GM23338 (cell line): ENCODE data around the gene VGLL4. TPM values are rescaled to one million over a fixed set of nuclear protein-coding genes. Genes with fewer than 3 reads are reported as not detected.

Experiments used
- ATAC-seq: fragments of 200-7000 bp; cut with Tn5 transposase; 3 replicates; pipeline ENCODE4 v1.9.1; 2020
- DNase-seq: peaks from one replicate; pipeline ENCODE4 v3.0.0-alpha.2; 2015; ENCODE audit warnings: low spot score
- H2AFZ ChIP-seq: fragments of 200-600 bp; sonication (generic); 2 replicates; pipeline ENCODE4 v1.8.0; 2016; ENCODE audit warnings: antibody characterized with exemption, mild to moderate bottlenecking, moderate library complexity
- H3F3A ChIP-seq: fragments of 200-600 bp; sonication (generic); replicated peaks from 2 replicates; pipeline ENCODE4 v1.8.0; 2017; ENCODE audit warnings: antibody characterized with exemption, mixed run types, low read depth
- H3K27ac ChIP-seq: fragments of 200-600 bp; sonication (generic); 2 replicates; pipeline ENCODE4 v1.6.1; 2016; ENCODE audit warnings: low read depth
- H3K27me3 ChIP-seq: fragments of 200-600 bp; sonication (generic); 2 replicates; pipeline ENCODE4 v1.8.0; 2016; ENCODE audit warnings: mild to moderate bottlenecking, mixed run types, moderate library complexity; ENCODE audit not compliant: insufficient read depth
- H3K36me3 ChIP-seq: fragments of 200-600 bp; sonication (generic); 2 replicates; pipeline ENCODE4 v1.8.0; 2016; ENCODE audit warnings: mild to moderate bottlenecking; ENCODE audit not compliant: insufficient read depth
- H3K4me1 ChIP-seq: fragments of 200-600 bp; sonication (generic); 2 replicates; pipeline ENCODE4 v1.8.0; 2016; ENCODE audit warnings: mild to moderate bottlenecking, moderate library complexity; ENCODE audit not compliant: insufficient read depth
- H3K4me2 ChIP-seq: fragments of 200-600 bp; sonication (generic); 2 replicates; pipeline ENCODE4 v1.7.1; 2017; ENCODE audit warnings: mixed run types
- H3K4me3 ChIP-seq: fragments of 200-600 bp; sonication (generic); 2 replicates; pipeline ENCODE4 v1.6.1; 2016; ENCODE audit warnings: mixed run types
- H3K79me2 ChIP-seq: fragments of 200-600 bp; sonication (generic); replicated peaks from 2 replicates; pipeline ENCODE4 v1.8.0; 2017; ENCODE audit warnings: mild to moderate bottlenecking; ENCODE audit not compliant: insufficient read depth
- H3K9me2 ChIP-seq: fragments of 200-600 bp; sonication (generic); 2 replicates; pipeline ENCODE4 v1.8.0; 2017; ENCODE audit not compliant: insufficient read depth
- H4K20me1 ChIP-seq: fragments of 200-600 bp; sonication (generic); replicated peaks from 2 replicates; pipeline ENCODE4 v1.8.0; 2017; ENCODE audit warnings: mild to moderate bottlenecking; ENCODE audit not compliant: insufficient read depth
- H3K27ac Mint-ChIP-seq: 2 replicates; pipeline ENCODE4 v1.8.0; 2020; ENCODE audit warnings: inconsistent platforms, mild to moderate bottlenecking, moderate library complexity, mixed read lengths
- H3K27me3 Mint-ChIP-seq: 3 replicates; pipeline ENCODE4 v1.8.0; 2022; ENCODE audit warnings: low read depth, mild to moderate bottlenecking, moderate library complexity, mixed read lengths, inconsistent platforms; ENCODE audit not compliant: insufficient read depth, poor library complexity
- H3K36me3 Mint-ChIP-seq: 3 replicates; pipeline ENCODE4 v1.8.0; 2021; ENCODE audit warnings: low read depth, mild to moderate bottlenecking, inconsistent platforms, moderate library complexity, mixed read lengths
- H3K4me1 Mint-ChIP-seq: 3 replicates; pipeline ENCODE4 v1.8.0; 2020; ENCODE audit warnings: mild to moderate bottlenecking, inconsistent platforms, mixed read lengths
- H3K4me3 Mint-ChIP-seq: 3 replicates; pipeline ENCODE4 v1.8.0; 2021; ENCODE audit warnings: moderate library complexity, mild to moderate bottlenecking, inconsistent platforms, mixed read lengths
- H3K9me3 Mint-ChIP-seq: 3 replicates; pipeline ENCODE4 v1.8.0; 2020; ENCODE audit warnings: moderate library complexity, mild to moderate bottlenecking, inconsistent platforms, mixed read lengths
- CREB1 ChIP-seq: fragments of 250-450 bp; sonication (Bioruptor Pico); IDR thresholded peaks from 2 replicates; pipeline ENCODE4 v1.5.0; 2020; ENCODE audit warnings: low read depth, mild to moderate bottlenecking, moderate library complexity
- EZH2 ChIP-seq: fragments of 200-600 bp; sonication (generic); IDR thresholded peaks from one replicate; pipeline ENCODE4 v1.8.0; 2017; ENCODE audit warnings: antibody characterized with exemption, mild to moderate bottlenecking, low read depth; ENCODE audit not compliant: unreplicated experiment
- EZH2phosphoT487 ChIP-seq: fragments of 200-600 bp; sonication (generic); IDR thresholded peaks from one replicate; pipeline ENCODE4 v1.8.1; 2018; ENCODE audit warnings: antibody characterized with exemption; ENCODE audit not compliant: unreplicated experiment
- JUNB ChIP-seq: IDR thresholded peaks from one replicate; pipeline ENCODE4 v1.6.1; 2016; ENCODE audit warnings: antibody characterized with exemption; ENCODE audit not compliant: unreplicated experiment
- NANOG ChIP-seq: IDR thresholded peaks from 2 replicates; pipeline ENCODE4 v1.6.1; 2016; ENCODE audit warnings: antibody characterized with exemption, borderline replicate concordance
- POLR2AphosphoS5 ChIP-seq: IDR thresholded peaks from 2 replicates; pipeline ENCODE4 v1.6.1; 2016; ENCODE audit warnings: antibody characterized with exemption, low read depth
- STAT1 ChIP-seq: IDR thresholded peaks from one replicate; pipeline ENCODE4 v1.6.1; 2016; ENCODE audit warnings: antibody characterized with exemption; ENCODE audit not compliant: unreplicated experiment
- ZNF114 ChIP-seq: fragments of 250-450 bp; sonication (Bioruptor Pico); IDR thresholded peaks from 2 replicates; pipeline ENCODE4 v1.5.0; 2020; ENCODE audit warnings: mild to moderate bottlenecking, moderate library complexity
- polyA plus RNA-seq: library from polyadenylated mRNA; unstranded; fragments of >200 nt; fragmentation: Nextera tagmentation; extraction: Ambion mirVana; gene quantifications from 2 replicates; pipeline ENCODE4 v1.2.1, GENCODE V29; 2016
- total RNA-seq: library from RNA; depleted of rRNA; stranded (reverse); fragments of >200 nt; shearing (Covaris generic); gene quantifications from 2 replicates; pipeline ENCODE4 v1.2.3, GENCODE V29; 2014
- TF ChIP-seq, protein P1 (sequence below): IDR thresholded peaks from 2 replicates; pipeline ENCODE4 v1.6.1; 2016; ENCODE audit warnings: antibody characterized with exemption
- TF ChIP-seq, protein P2 (sequence below), 2 experiments: fragments of 200-600 bp in 1 of 2; sonication (generic) in 1 of 2; conservative IDR thresholded peaks; 2 replicates each; pipeline versions ENCODE4 v1.5.1 to v1.6.1; 2016 to 2017; ENCODE audit warnings: antibody characterized with exemption in 2 of 2, low read depth in 2 of 2, mild to moderate bottlenecking in 2 of 2, moderate library complexity in 1 of 2
- TF ChIP-seq, protein P3 (sequence below): fragments of 250-450 bp; sonication (Bioruptor Pico); IDR thresholded peaks from 2 replicates; pipeline ENCODE4 v1.5.0; 2020; ENCODE audit warnings: mild to moderate bottlenecking, moderate library complexity
- TF ChIP-seq, protein P4 (sequence below): IDR thresholded peaks from one replicate; pipeline ENCODE4 v1.6.1; 2018; ENCODE audit warnings: antibody characterized with exemption; ENCODE audit not compliant: unreplicated experiment

The VGLL4 gene
- total and polyA plus RNA-seq, 2 experiments from 2014 or later, result 20.8 to 45.9 TPM

DNA sequence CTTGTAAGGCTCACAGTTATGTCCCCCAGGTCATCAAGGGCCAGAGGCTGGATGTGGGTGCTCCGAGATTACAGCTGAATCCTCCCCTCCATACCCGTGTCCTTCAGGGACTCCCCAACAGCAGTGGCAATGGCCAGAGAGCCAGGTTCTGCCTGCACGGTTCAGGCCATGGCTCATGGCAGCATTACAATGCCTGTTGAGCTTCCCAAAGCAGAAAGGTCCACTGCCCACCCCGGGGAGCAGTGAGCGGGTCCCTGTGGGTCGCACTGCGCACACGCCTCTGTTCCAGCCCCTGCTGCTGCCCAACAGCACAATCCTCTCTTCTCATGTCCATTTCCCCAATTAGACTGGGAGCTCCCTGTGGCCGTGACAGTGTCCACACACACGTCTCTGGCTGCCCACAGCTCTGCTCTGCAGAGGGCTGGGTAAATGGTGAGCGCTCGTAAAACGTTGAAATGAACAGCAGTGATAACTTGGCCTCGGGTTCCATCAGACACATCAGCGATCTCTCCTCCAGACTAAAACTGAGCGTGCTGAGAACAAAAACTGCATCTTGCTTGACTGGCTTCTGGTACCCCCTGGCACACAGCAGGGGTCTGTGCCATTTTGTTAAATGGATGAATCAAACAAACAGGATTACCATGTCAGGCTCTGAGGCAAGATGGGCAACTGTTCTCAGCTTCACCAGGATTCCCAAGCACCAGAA lies 80.4 kb downstream of the VGLL4 start:
- Histone ChIP-seq H3K9me2 (no peaks in the 10 kb centered on the region), H3K4me1 (no peaks in the 10 kb centered on the region; the same call in 1 of the 2 replicates), H3F3A (no peaks in the 10 kb centered on the region), H3K27ac (no peak overlapping the region), H3K36me3 (no peaks in the 10 kb centered on the region; the same call in 1 of the 2 replicates), H3K4me3 (no peak overlapping the region), H4K20me1 (peaks cover 10% of the 10 kb centered on the region), H2AFZ (no peak overlapping the region), H3K4me2 (no peak overlapping the region), H3K79me2 (peaks cover 12% of the 10 kb centered on the region), H3K27me3 (no peaks in the 10 kb centered on the region)
- H3K9me3 Mint-ChIP-seq, result no peaks in the 10 kb centered on the region; the same call in 2 of the 3 replicates
- peaks cover 14% of the 10 kb centered on the region for H3K4me1 Mint-ChIP-seq
- no peak overlapping the region for H3K27ac Mint-ChIP-seq
- no peak for ATAC-seq
- DNase-seq, result no peak
- TF ChIP-seq NANOG (no peak), STAT1 (no peak), ZNF114 (CRISPR knock-in tag) (no peak), POLR2AphosphoS5 (no peak), CREB1 (CRISPR knock-in tag) (no peak), EZH2phosphoT487 (no peak), JUNB (no peak), EZH2 (no peak)
- TF ChIP-seq, protein P1, sequence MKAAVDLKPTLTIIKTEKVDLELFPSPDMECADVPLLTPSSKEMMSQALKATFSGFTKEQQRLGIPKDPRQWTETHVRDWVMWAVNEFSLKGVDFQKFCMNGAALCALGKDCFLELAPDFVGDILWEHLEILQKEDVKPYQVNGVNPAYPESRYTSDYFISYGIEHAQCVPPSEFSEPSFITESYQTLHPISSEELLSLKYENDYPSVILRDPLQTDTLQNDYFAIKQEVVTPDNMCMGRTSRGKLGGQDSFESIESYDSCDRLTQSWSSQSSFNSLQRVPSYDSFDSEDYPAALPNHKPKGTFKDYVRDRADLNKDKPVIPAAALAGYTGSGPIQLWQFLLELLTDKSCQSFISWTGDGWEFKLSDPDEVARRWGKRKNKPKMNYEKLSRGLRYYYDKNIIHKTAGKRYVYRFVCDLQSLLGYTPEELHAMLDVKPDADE, result no peak
- TF ChIP-seq, protein P2, sequence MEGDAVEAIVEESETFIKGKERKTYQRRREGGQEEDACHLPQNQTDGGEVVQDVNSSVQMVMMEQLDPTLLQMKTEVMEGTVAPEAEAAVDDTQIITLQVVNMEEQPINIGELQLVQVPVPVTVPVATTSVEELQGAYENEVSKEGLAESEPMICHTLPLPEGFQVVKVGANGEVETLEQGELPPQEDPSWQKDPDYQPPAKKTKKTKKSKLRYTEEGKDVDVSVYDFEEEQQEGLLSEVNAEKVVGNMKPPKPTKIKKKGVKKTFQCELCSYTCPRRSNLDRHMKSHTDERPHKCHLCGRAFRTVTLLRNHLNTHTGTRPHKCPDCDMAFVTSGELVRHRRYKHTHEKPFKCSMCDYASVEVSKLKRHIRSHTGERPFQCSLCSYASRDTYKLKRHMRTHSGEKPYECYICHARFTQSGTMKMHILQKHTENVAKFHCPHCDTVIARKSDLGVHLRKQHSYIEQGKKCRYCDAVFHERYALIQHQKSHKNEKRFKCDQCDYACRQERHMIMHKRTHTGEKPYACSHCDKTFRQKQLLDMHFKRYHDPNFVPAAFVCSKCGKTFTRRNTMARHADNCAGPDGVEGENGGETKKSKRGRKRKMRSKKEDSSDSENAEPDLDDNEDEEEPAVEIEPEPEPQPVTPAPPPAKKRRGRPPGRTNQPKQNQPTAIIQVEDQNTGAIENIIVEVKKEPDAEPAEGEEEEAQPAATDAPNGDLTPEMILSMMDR (conservative IDR thresholded peaks at IDR 0.05; ENCODE audit: low read depth in 2 of 2), result no peak
- TF ChIP-seq, protein P3, sequence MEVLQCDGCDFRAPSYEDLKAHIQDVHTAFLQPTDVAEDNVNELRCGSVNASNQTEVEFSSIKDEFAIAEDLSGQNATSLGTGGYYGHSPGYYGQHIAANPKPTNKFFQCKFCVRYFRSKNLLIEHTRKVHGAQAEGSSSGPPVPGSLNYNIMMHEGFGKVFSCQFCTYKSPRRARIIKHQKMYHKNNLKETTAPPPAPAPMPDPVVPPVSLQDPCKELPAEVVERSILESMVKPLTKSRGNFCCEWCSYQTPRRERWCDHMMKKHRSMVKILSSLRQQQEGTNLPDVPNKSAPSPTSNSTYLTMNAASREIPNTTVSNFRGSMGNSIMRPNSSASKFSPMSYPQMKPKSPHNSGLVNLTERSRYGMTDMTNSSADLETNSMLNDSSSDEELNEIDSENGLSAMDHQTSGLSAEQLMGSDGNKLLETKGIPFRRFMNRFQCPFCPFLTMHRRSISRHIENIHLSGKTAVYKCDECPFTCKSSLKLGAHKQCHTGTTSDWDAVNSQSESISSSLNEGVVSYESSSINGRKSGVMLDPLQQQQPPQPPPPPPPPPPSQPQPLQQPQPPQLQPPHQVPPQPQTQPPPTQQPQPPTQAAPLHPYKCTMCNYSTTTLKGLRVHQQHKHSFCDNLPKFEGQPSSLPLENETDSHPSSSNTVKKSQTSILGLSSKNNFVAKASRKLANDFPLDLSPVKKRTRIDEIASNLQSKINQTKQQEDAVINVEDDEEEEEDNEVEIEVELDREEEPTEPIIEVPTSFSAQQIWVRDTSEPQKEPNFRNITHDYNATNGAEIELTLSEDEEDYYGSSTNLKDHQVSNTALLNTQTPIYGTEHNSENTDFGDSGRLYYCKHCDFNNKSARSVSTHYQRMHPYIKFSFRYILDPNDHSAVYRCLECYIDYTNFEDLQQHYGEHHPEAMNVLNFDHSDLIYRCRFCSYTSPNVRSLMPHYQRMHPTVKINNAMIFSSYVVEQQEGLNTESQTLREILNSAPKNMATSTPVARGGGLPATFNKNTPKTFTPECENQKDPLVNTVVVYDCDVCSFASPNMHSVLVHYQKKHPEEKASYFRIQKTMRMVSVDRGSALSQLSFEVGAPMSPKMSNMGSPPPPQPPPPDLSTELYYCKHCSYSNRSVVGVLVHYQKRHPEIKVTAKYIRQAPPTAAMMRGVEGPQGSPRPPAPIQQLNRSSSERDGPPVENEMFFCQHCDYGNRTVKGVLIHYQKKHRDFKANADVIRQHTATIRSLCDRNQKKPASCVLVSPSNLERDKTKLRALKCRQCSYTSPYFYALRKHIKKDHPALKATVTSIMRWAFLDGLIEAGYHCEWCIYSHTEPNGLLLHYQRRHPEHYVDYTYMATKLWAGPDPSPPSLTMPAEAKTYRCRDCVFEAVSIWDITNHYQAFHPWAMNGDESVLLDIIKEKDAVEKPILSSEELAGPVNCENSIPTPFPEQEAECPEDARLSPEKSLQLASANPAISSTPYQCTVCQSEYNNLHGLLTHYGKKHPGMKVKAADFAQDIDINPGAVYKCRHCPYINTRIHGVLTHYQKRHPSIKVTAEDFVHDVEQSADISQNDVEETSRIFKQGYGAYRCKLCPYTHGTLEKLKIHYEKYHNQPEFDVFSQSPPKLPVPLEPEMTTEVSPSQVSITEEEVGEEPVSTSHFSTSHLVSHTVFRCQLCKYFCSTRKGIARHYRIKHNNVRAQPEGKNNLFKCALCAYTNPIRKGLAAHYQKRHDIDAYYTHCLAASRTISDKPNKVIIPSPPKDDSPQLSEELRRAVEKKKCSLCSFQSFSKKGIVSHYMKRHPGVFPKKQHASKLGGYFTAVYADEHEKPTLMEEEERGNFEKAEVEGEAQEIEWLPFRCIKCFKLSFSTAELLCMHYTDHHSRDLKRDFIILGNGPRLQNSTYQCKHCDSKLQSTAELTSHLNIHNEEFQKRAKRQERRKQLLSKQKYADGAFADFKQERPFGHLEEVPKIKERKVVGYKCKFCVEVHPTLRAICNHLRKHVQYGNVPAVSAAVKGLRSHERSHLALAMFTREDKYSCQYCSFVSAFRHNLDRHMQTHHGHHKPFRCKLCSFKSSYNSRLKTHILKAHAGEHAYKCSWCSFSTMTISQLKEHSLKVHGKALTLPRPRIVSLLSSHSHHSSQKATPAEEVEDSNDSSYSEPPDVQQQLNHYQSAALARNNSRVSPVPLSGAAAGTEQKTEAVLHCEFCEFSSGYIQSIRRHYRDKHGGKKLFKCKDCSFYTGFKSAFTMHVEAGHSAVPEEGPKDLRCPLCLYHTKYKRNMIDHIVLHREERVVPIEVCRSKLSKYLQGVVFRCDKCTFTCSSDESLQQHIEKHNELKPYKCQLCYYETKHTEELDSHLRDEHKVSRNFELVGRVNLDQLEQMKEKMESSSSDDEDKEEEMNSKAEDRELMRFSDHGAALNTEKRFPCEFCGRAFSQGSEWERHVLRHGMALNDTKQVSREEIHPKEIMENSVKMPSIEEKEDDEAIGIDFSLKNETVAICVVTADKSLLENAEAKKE, result no peak
- TF ChIP-seq, protein P4, sequence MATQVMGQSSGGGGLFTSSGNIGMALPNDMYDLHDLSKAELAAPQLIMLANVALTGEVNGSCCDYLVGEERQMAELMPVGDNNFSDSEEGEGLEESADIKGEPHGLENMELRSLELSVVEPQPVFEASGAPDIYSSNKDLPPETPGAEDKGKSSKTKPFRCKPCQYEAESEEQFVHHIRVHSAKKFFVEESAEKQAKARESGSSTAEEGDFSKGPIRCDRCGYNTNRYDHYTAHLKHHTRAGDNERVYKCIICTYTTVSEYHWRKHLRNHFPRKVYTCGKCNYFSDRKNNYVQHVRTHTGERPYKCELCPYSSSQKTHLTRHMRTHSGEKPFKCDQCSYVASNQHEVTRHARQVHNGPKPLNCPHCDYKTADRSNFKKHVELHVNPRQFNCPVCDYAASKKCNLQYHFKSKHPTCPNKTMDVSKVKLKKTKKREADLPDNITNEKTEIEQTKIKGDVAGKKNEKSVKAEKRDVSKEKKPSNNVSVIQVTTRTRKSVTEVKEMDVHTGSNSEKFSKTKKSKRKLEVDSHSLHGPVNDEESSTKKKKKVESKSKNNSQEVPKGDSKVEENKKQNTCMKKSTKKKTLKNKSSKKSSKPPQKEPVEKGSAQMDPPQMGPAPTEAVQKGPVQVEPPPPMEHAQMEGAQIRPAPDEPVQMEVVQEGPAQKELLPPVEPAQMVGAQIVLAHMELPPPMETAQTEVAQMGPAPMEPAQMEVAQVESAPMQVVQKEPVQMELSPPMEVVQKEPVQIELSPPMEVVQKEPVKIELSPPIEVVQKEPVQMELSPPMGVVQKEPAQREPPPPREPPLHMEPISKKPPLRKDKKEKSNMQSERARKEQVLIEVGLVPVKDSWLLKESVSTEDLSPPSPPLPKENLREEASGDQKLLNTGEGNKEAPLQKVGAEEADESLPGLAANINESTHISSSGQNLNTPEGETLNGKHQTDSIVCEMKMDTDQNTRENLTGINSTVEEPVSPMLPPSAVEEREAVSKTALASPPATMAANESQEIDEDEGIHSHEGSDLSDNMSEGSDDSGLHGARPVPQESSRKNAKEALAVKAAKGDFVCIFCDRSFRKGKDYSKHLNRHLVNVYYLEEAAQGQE, result no peak
- no peak overlapping the region for H3K4me3 Mint-ChIP-seq
- H3K27me3 Mint-ChIP-seq, result peaks cover 19% of the 10 kb centered on the region
- peaks cover 22% of the 10 kb centered on the region; the same call in 2 of the 3 replicates for H3K36me3 Mint-ChIP-seq
